KOPT-K1 (cell line): Measurements from ENCODE around the gene AP2S1.
"Not testable (repeated sequence)": the region's sequence is repeated elsewhere in the genome, so short reads cannot be mapped to it uniquely, and the experiment has no call there.

Experiments used
- H3K27ac ChIP-seq: fragments of 200-600 bp; sonication (generic); 2 replicates; pipeline ENCODE4 v1.5.1; 2016; ENCODE audit warnings: antibody characterized with exemption, mild to moderate bottlenecking, low read depth, low read length; ENCODE audit not compliant: poor library complexity, severe bottlenecking
- H3K36me3 ChIP-seq: fragments of 200-600 bp; sonication (generic); 2 replicates; pipeline ENCODE4 v1.5.1; 2017; ENCODE audit warnings: antibody characterized with exemption, mild to moderate bottlenecking, low read length, moderate library complexity; ENCODE audit not compliant: insufficient read depth
- H3K9me3 ChIP-seq: fragments of 200-600 bp; sonication (generic); 2 replicates; pipeline ENCODE4 v1.5.1; 2017; ENCODE audit warnings: antibody characterized with exemption, low read length, mild to moderate bottlenecking; ENCODE audit not compliant: insufficient read depth, poor library complexity, severe bottlenecking

The AP2S1 gene

GRCh38 chr19:46878613-46879375 lies 28.1 kb upstream of the AP2S1 start:
- H3K27ac ChIP-seq = no peak overlapping the region
- H3K36me3 ChIP-seq = peaks cover 19% of the 10 kb centered on the region; the same call in 1 of the 2 replicates
- no peaks in the 10 kb centered on the region for H3K9me3 ChIP-seq

- Histone ChIP-seq H3K9me3 (no peaks in the 10 kb centered on the region), H3K27ac (no peak overlapping the region), H3K36me3 (peaks cover 19% of the 10 kb centered on the region; the same call in 1 of the 2 replicates)
These were observed 25.0 kb upstream of the AP2S1 start for GRCh38 chr19:46875657-46876056.

- H3K36me3 ChIP-seq = peaks cover 19% of the 10 kb centered on the region; the same call in 1 of the 2 replicates
- H3K9me3 ChIP-seq = no peaks in the 10 kb centered on the region
- H3K27ac ChIP-seq = no peak overlapping the region
These were observed 24.6 kb upstream of the AP2S1 start for GRCh38 chr19:46875234-46875633.

- peaks cover 11% of the 10 kb centered on the region; the same call in 1 of the 2 replicates for H3K36me3 ChIP-seq
These were observed 22.3 kb upstream of the AP2S1 start for GRCh38 chr19:46872967-46873366.

GRCh38 chr19:46871173-46871572 lies 20.5 kb upstream of the AP2S1 start:
- peaks cover 11% of the 10 kb centered on the region; the same call in 1 of the 2 replicates for H3K36me3 ChIP-seq
- not testable (repeated sequence) for H3K9me3 ChIP-seq, H3K27ac ChIP-seq

More at GRCh38 chr19:46872967-46873366, 22.3 kb upstream of the AP2S1 start:
- H3K9me3 ChIP-seq = no peaks in the 10 kb centered on the region
- H3K27ac ChIP-seq = no peak overlapping the region

GRCh38 chr19:46868025-46868802 lies 17.6 kb upstream of the AP2S1 start:
- Histone ChIP-seq H3K9me3 (no peaks in the 10 kb centered on the region), H3K36me3 (peaks cover 8% of the 10 kb centered on the region; the same call in 1 of the 2 replicates), H3K27ac (no peak overlapping the region)

GRCh38 chr19:46867170-46867569 lies 16.5 kb upstream of the AP2S1 start:
- Histone ChIP-seq H3K36me3 (0 out of 2 replicates have a peak, but pooled peaks cover 8% of the 10 kb centered on the region), H3K27ac (no peak overlapping the region), H3K9me3 (no peaks in the 10 kb centered on the region)

GRCh38 chr19:46866407-46867136 lies 15.9 kb upstream of the AP2S1 start:
- H3K27ac ChIP-seq = no peak overlapping the region
- H3K36me3 ChIP-seq = 0 out of 2 replicates have a peak, but pooled peaks cover 8% of the 10 kb centered on the region
- no peaks in the 10 kb centered on the region for H3K9me3 ChIP-seq

GRCh38 chr19:46863818-46864629 lies 13.4 kb upstream of the AP2S1 start:
- no peaks in the 10 kb centered on the region for H3K9me3 ChIP-seq
- H3K27ac ChIP-seq = peak overlapping the region; percentile 99
- 0 out of 2 replicates have a peak, but pooled peaks cover 8% of the 10 kb centered on the region for H3K36me3 ChIP-seq

- no peaks in the 10 kb centered on the region for H3K9me3 ChIP-seq
- H3K36me3 ChIP-seq = 0 out of 2 replicates have a peak, but pooled peaks cover 8% of the 10 kb centered on the region
- peak overlapping the region; percentile 99 for H3K27ac ChIP-seq
These were observed 12.5 kb upstream of the AP2S1 start for GRCh38 chr19:46862974-46863632.

GRCh38 chr19:46862503-46862834 lies 11.8 kb upstream of the AP2S1 start:
- no peaks in the 10 kb centered on the region for H3K9me3 ChIP-seq
- H3K27ac ChIP-seq = peak overlapping the region; percentile 99
- H3K36me3 ChIP-seq = 0 out of 2 replicates have a peak, but pooled peaks cover 8% of the 10 kb centered on the region

- H3K27ac ChIP-seq = peak overlapping the region; percentile 99
- H3K36me3 ChIP-seq = 0 out of 2 replicates have a peak, but pooled peaks cover 8% of the 10 kb centered on the region
These were observed 11.3 kb upstream of the AP2S1 start for GRCh38 chr19:46861691-46862502.

More at GRCh38 chr19:46861691-46862502, 11.3 kb upstream of the AP2S1 start:
- no peaks in the 10 kb centered on the region for H3K9me3 ChIP-seq
